ENCODE data around the gene NECTIN4.
A peak's percentile ranks its signal among the peaks of the same experiment; 100 is the strongest.
"Not testable (repeated sequence)": the region's sequence is repeated elsewhere in the genome, so short reads cannot be mapped to it uniquely, and the experiment has no call there.

The NECTIN4 gene
- total RNA-seq = 0.31 to 0.74 reads per million in 2 donors

DNA sequence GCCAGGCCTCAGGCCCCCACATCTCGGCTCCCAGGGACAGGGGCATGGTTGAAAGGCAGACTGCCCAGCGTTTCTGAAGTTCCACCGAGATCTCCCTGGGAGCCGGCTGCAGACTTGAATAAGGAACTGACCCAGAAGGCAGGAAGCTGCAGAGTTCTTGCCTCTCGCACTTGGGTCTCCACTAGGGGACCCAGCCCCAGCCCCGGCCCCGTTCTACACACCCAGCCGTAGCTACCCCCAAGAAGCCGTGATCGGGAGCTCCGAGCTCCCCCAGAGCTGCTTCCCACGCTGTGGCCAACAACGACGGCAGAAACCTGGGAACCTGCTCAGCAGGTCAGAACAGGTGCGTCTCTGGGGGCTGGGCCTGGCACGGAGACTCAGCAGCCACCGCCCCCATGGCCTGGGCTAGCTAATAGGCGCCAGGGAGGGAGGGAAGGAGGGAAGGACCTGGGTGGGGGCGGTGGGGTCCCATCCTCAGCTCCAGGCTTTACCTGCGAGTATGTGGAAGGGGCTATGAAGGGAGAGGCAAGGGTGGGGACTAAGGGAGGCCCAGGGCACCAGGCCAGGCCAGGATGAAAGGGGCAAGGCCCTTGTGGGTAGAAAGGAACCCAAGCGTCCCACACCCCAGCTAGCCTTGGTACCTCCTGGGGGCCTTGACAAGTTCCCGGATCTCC, at the start of gene NECTIN4:
Gene NECTIN4 (minus strand): TSS at position 308 of the 674 bp plus-strand sequence. CDS start 262 bp downstream, at position 46.
- no peak for DNase-seq

DNA sequence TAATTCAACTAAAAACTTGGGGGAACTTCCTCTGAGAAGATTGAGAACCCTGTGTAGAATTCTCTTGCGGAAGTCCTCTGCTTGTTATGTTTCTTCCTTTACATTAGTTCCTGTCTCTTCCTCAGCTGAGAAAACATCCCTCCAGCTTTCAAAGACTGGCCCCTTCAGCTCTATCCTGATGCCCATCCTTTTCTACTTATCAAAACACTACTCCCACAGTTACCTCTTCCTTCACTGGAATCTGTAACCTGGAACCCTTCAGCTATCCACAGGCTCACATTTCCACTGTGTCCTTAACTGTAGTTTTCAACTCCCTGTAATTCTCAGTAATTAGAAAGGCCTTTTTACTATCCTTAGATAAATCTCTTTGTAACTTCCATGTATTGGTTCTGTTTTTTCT, 49.1 kb upstream of the NECTIN4 start:
- DNase-seq = no peak

DNA sequence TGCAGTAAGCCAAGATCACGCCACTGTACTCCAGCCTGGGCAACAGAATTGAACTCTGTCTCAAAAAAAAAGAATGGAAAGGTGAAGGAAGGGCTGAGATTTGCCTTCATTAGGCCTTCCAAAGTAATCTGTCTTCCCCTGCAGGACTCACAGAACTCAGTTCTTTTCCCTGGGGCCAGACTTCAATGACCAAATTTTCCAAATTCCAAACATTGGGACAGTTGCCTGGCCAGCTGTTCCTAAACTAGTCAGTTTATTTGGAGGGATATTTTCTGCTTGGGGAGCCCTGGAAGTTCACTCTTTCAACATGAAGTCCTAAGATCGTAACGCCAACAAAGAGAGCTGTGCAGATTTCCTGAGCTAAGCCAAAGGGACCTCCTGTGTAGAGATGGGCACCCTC, 48.5 kb upstream of the NECTIN4 start:
- no peak for DNase-seq

DNA sequence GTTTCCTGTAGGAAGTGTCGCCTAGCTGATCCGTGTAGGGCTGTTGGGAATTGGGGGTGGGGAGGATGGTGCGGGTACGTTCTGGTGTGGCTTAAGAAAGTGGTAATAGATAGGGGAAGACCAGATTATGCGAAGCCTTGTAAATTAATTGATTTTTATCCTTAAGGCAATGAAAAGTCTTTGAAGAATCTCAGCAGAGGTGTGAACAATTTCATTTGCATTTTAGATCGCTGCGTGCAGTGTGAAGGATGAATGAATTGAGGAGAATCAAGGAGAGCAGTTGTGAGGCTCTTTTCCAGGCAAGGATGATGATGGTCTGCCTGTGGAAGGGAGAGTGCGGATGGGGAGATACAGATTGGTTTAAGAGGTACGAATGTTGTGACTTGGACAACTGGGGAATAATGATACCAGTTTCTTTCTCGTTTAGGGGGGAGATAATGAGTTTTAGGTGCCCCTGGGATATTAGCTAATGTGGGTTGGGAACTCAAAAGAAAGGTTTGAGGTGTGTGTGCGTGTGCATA, 43.9 kb upstream of the NECTIN4 start:
- no peak for DNase-seq

DNA sequence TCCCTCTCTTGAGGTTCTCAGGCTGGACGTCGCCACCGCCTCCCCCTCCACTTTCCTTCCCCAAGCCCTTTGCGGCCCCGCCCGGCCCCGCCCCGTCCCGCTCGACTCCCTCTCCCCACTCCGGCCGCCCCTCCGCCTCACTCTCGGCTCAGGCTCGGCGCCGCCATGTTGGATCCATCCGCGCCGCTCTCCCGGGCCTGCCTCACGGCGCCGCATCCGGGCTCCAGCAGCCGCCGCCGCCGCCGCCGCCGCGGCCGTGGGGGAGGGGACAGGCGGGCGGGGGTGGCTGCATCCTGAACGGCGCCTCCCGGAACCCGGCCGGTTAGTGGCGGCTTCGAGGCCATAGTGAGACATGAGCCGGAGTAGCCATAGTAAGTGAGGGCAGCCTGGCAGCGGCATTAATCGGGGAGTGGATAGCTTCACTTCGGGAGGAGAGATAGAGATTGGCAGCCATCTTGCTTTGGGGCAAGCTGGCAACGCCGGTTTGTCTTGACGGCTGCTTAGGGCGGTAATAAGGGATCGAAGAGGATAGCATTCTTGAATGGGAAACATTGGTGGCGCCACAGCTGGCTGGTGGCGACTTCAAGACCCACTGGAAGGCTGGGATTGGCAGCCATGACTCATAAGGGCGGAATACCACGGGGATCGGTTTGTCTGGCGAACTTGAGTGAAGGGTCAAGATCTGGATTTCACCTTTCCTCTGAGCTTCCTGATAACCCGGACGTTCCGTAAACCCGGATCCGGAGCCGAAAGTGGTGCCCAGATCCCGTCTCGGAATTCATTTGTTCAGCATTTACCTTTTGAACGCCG, 43.3 kb upstream of the NECTIN4 start, which contains the start of gene DEDD:
Gene DEDD (minus strand): TSS at position 258 of the 810 bp plus-strand sequence. CDS start 8,205 bp downstream, outside the sequence.
- peak; percentile 76 to 98 (median 91) for DNase-seq

DNA sequence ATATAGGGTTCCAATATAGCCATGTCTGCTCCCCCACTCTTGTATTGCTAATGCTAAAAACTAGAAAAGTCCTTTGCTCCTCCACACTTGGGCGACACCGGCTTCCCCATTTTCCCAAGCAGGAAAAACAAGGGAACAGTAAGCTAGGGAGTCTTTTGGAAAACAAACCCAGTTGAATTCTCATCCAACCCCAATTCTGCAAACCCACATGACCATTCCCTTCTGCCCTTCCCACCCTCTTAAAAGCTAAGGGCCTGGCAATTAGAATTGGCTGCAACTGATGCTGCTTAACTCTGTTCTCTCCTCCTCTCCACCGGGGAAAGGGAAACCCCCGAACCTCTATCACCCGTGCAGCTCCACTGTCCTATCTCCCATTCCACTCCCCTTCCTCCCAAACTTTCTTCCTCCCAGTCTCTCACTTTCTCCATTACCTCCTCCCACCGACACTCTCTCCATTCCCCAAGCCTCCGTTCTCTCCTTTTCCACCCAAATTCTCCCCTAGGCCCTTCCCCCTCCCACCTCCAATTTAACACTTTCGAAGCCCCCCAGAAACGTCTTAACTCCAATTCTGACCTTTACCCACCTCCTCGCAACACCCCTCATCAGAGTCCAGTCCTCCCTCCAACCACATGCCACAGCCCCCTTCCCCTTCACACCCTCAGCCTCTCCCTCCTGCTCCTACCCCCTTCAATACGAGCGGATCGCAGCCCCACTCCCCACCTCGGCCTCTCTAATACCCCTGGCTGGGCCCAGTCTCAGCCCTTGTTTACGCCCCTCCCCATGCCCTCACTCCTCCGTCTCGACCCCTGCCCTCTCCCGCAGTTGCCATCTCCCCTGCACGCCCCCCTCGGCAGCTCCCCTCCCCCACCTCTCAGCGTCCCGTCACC, 42.4 kb upstream of the NECTIN4 start:
- DNase-seq = peak in 2 of 5 experiments; percentile 19 to 20

DNA sequence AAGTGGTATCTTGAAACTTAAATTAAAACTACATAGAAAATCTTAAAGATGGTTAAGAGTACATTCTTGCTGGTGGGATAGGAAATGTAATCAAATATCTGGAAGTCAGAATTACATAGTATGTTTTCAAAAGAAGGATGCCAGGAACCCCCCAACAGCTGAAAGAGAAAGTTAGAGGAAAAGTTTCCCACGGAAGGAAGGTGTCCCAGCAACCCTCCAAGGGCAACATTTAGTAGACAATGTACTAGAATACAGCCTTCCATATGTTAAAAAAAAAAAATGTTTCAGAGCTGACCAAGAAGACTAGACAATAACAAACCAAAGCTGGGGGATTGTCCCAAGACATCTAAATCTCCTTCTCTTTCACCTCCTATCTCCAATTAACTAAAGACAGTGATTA, 40.9 kb upstream of the NECTIN4 start:
- no peak for DNase-seq

DNA sequence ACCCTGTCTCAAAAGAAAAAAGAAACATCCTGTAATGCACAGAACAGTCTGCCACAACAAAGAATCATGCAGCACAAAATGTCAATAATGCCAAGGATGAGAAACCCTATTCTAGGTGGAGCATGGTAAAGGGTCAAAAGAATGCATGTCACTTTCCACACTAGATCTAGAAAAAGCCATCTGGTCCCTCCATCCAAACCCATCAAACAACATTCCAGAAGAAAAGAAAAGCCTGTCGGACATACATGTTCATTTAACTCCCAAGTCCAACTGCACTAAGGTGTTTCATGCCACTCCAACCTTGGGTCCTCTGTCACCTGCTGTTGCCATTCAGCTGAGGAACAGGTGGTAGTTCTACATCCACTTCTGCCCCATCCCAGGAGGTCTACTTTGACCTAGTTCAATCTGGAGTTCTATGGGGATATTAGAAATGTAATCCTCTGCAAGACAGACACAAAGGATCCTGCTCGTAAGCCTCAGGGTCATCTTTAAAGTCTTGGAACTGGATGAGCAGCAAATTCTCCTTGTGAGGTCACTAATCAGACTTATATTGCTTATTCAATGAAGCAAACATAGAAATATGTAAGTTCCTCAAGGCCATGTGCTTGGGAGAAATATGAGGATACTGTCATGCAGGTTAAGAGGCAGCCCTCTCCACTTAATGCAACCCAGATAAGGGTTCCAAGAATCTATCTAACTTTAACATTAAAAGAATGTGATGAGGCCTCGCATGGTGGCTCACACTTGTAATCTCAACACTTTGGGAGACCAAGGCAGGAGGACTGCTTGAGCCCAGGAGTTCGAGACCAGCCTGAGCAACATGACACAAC, 39.4 kb upstream of the NECTIN4 start:
- no peak for DNase-seq

DNA sequence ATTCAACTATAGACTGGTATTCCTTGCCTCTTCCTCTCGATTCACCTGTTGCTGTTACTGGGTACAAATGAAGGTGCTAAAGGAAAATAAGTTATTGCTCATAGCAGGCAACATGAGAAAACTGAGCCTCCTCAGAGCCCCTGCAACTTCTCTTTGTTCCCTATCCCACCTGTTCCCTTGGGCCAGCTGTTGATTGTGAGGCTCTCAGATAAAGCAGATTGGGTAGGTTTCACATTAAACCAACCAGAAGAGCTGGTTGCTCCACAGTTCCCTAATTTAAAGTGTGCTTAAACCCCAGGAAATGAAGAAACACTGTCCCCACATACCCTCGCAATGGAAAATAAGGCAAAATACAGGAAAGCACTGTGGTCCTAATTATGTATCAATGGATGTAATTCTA, 38.3 kb upstream of the NECTIN4 start:
- DNase-seq = no peak

DNA sequence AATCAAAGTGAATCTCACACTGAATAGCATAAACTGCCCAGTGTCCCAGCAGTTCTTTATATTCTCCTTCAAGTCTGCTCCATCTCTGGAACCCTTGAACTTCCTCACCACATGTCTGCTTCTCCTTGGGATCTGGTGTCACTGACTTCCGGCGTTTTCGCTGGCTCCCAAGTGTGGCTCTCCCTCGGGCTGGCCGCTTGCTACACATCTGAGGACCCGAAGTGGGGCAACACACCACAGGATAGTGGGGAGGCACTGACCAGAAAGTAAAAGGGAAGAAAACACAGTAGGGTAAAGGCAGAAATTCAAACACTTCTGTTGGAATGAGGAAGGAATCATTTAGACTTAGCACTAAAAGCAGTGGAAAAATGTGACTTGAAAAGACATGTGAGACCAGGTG, 33.6 kb upstream of the NECTIN4 start:
- no peak for DNase-seq

DNA sequence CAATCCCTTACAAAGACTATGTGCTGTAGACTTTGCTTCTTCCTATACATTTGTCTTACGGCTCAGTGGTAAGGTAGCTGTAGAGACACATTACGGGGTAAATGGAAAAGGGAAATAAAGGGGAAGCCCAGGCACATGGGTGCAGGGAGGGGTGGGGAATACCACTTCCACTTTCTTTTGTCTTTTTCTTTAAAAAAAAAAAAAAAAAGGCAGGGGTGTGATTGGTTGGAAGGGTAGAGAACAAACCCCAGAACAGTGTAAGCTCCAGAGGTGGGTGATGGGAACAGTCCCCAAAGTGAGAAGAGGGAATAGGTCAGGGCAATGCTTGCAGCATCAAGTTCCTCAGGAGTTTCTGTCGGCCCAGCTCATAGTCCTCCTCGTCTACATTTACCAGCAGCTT, 32.5 kb upstream of the NECTIN4 start:
- DNase-seq = no peak

DNA sequence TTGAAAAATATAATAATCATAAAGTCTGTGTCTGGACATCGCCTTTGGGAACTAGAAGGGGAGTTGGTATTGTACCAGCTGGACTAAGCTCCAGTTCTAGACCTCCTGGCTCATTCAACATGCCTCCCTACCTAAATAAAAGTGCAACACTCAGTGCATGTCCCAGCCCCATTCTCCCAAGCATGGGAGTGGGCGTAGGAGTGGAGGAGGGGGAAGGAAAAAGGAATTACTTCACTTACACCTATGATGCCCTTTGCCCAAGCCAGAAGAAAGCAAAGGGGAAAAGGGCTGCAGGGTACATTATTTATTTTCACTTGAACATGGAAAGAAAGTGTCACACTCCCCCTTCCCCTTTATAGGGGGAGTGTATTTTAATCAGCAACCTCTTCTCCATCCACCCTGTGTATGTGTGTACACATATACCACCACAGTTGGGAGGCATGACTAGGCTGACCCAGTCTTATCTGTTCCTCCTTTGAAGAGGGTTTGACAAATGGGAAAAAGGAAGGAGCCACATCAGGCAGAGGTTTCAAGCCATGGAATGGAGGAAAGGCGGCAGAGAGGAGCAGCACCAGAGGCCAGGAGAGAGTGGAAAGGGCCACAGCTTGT, 31.8 kb upstream of the NECTIN4 start:
- DNase-seq = no peak

DNA sequence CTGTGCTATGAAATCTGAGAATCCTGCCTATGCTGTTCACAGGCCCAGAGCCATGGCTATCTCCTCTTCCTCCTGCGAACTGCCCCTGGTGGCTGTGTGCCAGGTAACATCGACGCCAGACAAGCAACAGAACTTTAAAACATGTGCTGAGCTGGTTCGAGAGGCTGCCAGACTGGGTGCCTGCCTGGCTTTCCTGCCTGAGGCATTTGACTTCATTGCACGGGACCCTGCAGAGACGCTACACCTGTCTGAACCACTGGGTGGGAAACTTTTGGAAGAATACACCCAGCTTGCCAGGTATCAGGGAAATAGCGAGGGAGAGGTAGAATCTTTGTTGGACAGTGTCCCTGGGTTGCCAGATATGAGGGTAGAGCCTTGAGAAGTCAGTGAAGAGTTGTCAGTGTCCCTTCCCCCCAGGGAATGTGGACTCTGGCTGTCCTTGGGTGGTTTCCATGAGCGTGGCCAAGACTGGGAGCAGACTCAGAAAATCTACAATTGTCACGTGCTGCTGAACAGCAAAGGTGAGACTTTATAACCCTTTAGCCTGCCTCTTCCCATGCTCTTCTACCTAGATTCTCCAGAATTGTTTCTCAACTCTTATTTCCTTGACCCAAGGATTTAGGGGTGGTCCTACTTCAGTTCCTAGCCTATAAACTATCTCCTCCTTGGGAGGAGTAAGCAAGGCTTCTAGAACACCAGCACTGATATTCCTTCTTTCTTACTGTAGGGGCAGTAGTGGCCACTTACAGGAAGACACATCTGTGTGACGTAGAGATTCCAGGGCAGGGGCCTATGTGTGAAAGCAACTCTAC, 29.9 kb upstream of the NECTIN4 start:
- DNase-seq = peak in 4 of 5 experiments; percentile 55 to 84 (median 58)

DNA sequence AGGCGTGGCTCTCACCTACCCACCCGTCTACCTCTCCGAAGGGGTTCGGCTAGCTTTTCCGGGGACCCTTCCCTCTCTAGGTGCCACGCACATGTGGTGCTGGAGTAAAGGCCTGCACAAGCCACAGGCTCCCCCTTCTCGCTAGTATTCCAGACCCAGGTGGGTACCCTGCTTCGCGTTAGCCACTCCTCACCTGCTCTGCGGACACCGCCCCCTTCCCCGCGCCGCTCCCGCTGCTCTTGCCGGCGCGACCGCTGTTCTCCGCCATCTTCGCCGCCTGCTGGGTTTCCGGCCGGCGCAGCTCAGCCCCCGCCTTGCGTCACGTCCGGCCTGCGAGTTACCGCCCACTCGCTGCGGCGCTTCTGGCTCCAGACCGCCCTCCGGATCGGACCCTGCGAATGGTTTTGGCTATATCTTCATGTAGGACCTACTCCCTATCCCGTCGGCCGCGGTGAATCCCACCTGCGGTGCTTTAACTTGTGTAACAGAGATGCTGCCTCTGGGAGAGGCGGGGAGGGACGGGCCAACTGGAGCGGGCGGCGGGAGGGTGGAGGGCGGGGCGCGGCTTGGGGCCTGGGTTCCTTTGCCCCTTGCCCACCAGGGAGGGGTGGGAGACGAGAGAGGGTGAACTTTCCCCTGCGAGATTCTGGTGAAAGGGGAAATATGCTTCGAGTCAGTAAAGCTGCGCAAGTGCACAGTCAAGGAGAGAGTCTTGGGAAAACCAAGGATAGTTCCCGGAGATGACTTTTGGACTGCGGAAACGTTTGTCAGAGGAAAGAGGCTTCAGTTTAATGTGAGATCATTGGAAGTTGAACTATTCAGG, 28.6 kb upstream of the NECTIN4 start, which contains the start of the genes NIT1 and PFDN2:
Gene NIT1 (plus strand): TSS at position 347 of the 823 bp plus-strand sequence. CDS start 72 bp downstream, at position 419.
Gene PFDN2 (minus strand): TSS at position 279 of the 823 bp plus-strand sequence. CDS start 11 bp downstream, at position 268.
- peak; percentile 70 to 89 (median 79) for DNase-seq

DNA sequence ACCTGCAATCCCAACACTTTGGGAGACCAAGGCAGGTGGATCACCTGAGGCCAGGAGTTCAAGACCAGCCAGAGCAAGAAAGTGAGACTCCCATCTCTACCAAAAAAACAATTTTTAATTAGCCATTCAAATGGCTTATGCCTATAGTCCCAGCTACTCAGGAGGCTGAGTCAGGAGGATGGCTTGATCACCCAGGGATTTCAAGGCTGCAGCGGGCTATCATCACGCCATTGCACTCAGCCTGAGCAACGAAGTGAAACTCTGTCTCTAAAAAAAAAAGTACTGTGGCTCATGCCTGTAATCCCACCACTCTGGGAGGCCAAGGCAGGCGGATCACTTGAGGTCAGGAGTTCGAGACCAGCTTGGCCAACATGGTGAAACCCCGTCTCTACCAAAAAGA, 26.6 kb upstream of the NECTIN4 start:
- DNase-seq = not testable (repeated sequence)

DNA sequence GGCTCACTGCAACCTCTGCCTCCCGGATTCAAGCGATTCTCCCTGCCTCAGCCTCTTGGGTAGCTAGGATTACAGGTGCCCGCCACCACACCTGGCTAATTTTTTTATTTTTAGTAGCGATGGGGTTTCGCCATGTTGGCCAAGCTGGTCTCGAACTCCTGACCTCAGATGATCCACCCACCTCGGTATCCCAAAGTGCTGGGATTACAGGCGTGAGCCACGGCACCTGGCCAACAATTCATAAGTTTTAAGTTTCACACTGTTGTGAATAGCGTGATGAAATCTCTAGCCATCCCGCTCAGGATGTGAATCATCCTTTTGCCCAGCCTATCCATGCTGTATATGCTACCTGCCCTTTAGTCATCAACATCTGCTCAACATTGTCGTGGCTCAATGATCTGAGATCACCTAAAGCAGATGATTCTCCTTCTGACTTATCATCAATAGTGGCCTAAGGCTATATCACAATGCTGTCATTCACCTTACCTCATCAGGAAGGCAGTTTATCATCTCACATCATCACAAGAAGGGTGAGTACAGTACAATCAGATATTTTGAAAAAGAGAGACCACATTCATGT, 25.9 kb upstream of the NECTIN4 start:
- peak in 1 of 5 experiments; percentile 38 for DNase-seq

DNA sequence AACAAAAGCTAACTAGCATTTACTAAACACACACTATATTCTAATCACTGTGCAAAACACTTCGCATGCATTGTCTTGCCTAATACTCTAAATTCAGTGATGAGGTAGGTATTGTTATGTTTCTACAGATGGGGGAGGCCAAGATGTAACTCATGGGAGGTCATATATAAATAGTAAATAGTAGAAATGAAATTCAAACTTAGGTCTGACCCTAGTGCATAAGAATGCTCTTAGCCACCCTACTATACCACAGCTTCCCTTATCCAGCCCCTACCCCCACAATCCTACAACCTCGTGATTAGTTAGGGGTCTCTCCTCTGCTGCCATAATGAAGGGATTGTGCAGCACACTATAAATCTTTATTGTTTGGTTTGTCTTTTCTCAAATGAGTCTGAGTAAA, 25.2 kb upstream of the NECTIN4 start:
- DNase-seq = no peak

DNA sequence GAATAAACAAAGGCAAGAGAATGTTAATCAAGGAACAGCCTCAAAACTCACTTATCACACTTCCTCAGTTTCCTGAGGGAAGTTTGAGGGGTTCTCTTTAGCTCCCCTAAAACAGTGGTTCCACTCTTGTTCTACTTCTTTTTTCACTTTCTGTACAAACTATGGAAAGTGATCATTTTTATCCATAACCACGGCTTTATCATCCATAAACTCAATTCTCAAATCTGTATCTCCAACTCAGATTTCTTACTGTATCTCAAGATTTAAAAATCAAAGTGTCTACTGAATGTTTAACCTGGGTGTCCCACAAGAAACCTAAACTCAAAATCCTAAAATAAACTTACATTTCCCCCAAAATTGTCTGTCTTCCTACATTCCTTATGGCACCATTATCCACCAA, 24.6 kb upstream of the NECTIN4 start:
- DNase-seq = no peak

DNA sequence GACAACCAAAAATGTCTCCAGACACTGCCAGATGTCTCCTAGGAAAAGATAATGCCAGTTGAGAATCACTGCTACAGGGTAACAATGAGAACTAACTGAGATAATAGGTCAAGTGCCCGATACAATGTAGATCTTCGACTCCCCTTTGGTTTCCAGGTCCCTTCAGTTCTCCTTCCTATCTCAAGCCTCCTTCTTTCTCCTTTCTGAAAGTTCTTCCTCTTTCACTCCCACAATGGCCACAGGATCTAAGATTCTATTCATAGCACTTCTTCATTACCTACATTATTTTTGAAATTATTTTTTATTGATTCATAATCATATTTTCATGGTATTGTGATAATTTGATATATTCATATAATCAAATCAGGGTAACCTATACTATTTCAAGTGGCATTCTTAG, 22.2 kb upstream of the NECTIN4 start:
- DNase-seq = no peak
